ENCODE results near the gene TAF4.

Gene TAF4

DNA sequence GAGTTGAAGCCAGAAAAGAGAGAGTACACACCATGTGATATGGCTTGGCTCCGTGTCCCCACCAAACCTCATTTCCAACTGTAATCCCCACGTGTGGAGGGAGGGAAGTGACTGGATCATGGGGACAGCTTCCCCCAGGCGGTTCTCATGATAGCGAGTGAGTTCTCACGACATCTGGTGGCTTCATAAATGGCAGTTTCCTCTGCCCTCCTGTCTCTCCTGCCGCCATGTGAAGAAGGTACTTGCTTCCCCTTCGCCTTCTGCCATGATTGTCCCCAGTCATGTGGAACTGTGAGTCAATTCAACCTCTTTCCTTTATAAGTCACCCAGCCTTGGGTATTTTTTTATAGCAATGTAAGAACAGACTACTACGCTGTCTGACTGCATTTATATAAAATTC, 40.3 kb downstream of the TAF4 start:
- ATAC-seq, result no peak
- TF ChIP-seq ZNF70 (CRISPR knock-in tag; IDR thresholded peaks at IDR 0.05) (no peak), ZFP3 (CRISPR knock-in tag; IDR thresholded peaks at IDR 0.05) (no peak), ZNF565 (CRISPR knock-in tag; conservative IDR thresholded peaks at IDR 0.05; ENCODE audit: low read depth) (no peak), ZC3H10 (CRISPR knock-in tag; IDR thresholded peaks at IDR 0.05) (no peak), SNAI2 (CRISPR knock-in tag; IDR thresholded peaks at IDR 0.05) (no peak), ZFP30 (CRISPR knock-in tag; IDR thresholded peaks at IDR 0.05) (no peak), ZNF8 (CRISPR knock-in tag; IDR thresholded peaks at IDR 0.05) (no peak), TCF4 (CRISPR knock-in tag; IDR thresholded peaks at IDR 0.05; ENCODE audit: borderline replicate concordance) (no peak), GLIS3 (CRISPR knock-in tag; IDR thresholded peaks at IDR 0.05) (no peak)
- TF ChIP-seq, protein P1, sequence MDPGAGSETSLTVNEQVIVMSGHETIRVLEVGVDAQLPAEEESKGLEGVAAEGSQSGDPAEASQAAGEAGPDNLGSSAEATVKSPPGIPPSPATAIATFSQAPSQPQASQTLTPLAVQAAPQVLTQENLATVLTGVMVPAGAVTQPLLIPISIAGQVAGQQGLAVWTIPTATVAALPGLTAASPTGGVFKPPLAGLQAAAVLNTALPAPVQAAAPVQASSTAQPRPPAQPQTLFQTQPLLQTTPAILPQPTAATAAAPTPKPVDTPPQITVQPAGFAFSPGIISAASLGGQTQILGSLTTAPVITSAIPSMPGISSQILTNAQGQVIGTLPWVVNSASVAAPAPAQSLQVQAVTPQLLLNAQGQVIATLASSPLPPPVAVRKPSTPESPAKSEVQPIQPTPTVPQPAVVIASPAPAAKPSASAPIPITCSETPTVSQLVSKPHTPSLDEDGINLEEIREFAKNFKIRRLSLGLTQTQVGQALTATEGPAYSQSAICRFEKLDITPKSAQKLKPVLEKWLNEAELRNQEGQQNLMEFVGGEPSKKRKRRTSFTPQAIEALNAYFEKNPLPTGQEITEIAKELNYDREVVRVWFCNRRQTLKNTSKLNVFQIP (CRISPR knock-in tag; IDR thresholded peaks at IDR 0.05; ENCODE audit: borderline replicate concordance, low read depth), result no peak
- TF ChIP-seq, protein P2, sequence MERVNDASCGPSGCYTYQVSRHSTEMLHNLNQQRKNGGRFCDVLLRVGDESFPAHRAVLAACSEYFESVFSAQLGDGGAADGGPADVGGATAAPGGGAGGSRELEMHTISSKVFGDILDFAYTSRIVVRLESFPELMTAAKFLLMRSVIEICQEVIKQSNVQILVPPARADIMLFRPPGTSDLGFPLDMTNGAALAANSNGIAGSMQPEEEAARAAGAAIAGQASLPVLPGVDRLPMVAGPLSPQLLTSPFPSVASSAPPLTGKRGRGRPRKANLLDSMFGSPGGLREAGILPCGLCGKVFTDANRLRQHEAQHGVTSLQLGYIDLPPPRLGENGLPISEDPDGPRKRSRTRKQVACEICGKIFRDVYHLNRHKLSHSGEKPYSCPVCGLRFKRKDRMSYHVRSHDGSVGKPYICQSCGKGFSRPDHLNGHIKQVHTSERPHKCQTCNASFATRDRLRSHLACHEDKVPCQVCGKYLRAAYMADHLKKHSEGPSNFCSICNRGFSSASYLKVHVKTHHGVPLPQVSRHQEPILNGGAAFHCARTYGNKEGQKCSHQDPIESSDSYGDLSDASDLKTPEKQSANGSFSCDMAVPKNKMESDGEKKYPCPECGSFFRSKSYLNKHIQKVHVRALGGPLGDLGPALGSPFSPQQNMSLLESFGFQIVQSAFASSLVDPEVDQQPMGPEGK (CRISPR knock-in tag; IDR thresholded peaks at IDR 0.05; ENCODE audit: borderline replicate concordance), result no peak
- TF ChIP-seq, protein P3, sequence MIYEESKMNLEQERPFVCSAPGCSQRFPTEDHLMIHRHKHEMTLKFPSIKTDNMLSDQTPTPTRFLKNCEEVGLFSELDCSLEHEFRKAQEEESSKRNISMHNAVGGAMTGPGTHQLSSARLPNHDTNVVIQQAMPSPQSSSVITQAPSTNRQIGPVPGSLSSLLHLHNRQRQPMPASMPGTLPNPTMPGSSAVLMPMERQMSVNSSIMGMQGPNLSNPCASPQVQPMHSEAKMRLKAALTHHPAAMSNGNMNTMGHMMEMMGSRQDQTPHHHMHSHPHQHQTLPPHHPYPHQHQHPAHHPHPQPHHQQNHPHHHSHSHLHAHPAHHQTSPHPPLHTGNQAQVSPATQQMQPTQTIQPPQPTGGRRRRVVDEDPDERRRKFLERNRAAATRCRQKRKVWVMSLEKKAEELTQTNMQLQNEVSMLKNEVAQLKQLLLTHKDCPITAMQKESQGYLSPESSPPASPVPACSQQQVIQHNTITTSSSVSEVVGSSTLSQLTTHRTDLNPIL (CRISPR knock-in tag; IDR thresholded peaks at IDR 0.05; ENCODE audit: low read depth), result no peak

DNA sequence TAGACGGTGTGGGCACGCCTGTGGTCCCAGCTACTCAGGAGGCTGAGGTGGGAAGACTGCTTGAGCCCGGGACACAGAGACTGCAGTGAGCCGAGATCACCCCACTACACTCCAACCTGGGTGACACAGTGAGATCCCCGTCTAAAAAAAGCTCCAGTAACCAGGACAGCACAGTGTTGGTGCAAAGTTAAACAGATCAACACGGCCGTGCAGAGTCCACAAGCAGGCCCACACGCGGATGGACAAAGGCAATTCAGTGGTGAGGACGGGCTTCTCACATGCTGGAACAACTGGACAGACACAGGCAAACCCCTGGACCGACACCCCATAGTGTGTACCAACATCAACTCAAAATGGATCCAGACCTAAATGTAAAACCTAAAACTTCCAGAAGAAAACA, 41.7 kb downstream of the TAF4 start:
- TF ChIP-seq ZFP30 (CRISPR knock-in tag; IDR thresholded peaks at IDR 0.05) (no peak), ISL1 (CRISPR knock-in tag; IDR thresholded peaks at IDR 0.05) (no peak), TCF4 (CRISPR knock-in tag; IDR thresholded peaks at IDR 0.05; ENCODE audit: borderline replicate concordance) (no peak), ESRRG (CRISPR knock-in tag; IDR thresholded peaks at IDR 0.05) (no peak), SNAI2 (CRISPR knock-in tag; IDR thresholded peaks at IDR 0.05) (no peak), ZFP3 (CRISPR knock-in tag; IDR thresholded peaks at IDR 0.05) (no peak), ZNF70 (CRISPR knock-in tag; IDR thresholded peaks at IDR 0.05) (no peak), CSDC2 (CRISPR knock-in tag; IDR thresholded peaks at IDR 0.05) (no peak), TOX (CRISPR knock-in tag; IDR thresholded peaks at IDR 0.05; ENCODE audit: borderline replicate concordance) (no peak), OSR1 (CRISPR knock-in tag; IDR thresholded peaks at IDR 0.05) (no peak), ZNF8 (CRISPR knock-in tag; IDR thresholded peaks at IDR 0.05) (no peak), RARB (CRISPR knock-in tag; IDR thresholded peaks at IDR 0.05) (no peak), ARNTL (CRISPR knock-in tag; IDR thresholded peaks at IDR 0.05; ENCODE audit: borderline replicate concordance, low read depth) (no peak), ZNF565 (CRISPR knock-in tag; conservative IDR thresholded peaks at IDR 0.05; ENCODE audit: low read depth) (no peak), BACH2 (CRISPR knock-in tag; IDR thresholded peaks at IDR 0.05; ENCODE audit: borderline replicate concordance) (no peak), ZC3H10 (CRISPR knock-in tag; IDR thresholded peaks at IDR 0.05) (no peak)
- TF ChIP-seq, protein P2 (CRISPR knock-in tag; IDR thresholded peaks at IDR 0.05; ENCODE audit: borderline replicate concordance), result no peak
- TF ChIP-seq, protein P1 (CRISPR knock-in tag; IDR thresholded peaks at IDR 0.05; ENCODE audit: borderline replicate concordance, low read depth), result no peak
- TF ChIP-seq, protein P4, sequence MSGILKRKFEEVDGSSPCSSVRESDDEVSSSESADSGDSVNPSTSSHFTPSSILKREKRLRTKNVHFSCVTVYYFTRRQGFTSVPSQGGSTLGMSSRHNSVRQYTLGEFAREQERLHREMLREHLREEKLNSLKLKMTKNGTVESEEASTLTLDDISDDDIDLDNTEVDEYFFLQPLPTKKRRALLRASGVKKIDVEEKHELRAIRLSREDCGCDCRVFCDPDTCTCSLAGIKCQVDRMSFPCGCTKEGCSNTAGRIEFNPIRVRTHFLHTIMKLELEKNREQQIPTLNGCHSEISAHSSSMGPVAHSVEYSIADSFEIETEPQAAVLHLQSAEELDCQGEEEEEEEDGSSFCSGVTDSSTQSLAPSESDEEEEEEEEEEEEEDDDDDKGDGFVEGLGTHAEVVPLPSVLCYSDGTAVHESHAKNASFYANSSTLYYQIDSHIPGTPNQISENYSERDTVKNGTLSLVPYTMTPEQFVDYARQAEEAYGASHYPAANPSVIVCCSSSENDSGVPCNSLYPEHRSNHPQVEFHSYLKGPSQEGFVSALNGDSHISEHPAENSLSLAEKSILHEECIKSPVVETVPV (CRISPR knock-in tag; IDR thresholded peaks at IDR 0.05), result no peak
- ATAC-seq, result no peak
